NCI-H1092 (cell line): Measurements from ENCODE around the gene FOXG1.

ENCODE experiments used
- DNase-seq: peaks from one replicate; lab custom pipeline; 2025; lab: John Stamatoyannopoulos, UW

Gene FOXG1

DNA sequence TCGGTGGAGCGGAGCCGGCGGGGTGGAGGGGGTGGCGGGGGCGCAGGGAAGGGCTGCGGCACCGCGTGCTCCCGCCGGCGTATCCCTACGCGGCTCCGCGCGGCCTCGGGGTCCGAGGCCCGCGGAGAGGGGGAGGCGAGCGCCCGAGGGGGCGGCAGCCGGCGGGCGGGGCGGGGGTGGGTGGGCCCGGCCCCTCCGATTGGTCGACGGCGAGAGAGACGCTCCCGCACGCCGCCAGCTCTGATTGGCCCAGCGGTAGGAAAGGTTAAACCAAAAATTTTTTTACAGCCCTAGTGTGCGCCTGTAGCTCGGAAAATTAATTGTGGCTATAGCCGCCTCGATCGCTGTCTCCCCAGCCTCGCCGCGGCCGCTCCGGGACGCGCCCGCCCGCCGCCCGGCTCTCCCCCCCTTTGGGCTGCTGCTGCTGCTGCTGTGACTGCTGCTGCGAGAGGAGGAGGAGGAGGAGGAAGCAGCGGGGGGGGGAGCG lies at the start of gene FOXG1:
TSS of gene FOXG1 (plus strand) at position 319 of the 487 bp plus-strand sequence. CDS start 493 bp downstream, outside the sequence.
- DNase-seq, result peak; percentile 98

DNA sequence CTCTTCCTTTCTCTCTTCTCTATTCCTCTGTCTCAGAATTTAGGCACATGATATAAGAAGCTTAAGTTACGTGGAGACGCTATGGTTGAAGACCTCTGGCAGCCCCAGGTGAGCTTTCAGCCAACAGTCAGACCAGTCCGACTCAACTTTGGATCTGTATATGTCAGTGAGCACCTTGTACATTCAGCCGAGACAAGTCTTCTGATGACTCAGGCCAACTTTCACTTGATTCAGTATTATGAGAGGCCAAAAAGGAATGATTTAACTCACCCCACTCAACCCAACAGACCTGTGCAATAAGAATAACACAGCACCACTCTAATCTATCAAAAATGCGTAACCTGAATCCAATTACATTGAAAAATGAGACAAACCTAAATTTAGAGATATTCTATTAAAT lies 47.5 kb upstream of the FOXG1 start:
- DNase-seq, result no peak

DNA sequence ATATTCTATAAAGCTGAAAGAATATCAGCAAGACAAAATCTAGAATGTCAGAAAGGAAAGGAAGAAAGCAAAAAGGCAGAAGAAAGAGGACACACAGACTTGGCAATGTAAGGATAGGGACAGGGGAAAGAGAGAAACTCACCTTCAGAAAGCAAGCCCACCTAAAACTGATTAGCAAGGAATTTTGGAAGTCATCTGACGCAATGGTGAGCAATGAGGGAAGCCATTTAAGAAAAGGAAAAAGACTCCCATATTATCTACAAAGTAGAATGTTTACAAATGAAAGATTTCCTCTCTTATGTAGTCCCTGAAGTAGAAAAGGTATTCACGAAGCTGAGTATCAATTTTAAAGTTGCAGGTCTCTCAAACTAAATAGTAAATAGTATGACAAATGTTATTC lies 35.2 kb upstream of the FOXG1 start:
- DNase-seq, result no peak

DNA sequence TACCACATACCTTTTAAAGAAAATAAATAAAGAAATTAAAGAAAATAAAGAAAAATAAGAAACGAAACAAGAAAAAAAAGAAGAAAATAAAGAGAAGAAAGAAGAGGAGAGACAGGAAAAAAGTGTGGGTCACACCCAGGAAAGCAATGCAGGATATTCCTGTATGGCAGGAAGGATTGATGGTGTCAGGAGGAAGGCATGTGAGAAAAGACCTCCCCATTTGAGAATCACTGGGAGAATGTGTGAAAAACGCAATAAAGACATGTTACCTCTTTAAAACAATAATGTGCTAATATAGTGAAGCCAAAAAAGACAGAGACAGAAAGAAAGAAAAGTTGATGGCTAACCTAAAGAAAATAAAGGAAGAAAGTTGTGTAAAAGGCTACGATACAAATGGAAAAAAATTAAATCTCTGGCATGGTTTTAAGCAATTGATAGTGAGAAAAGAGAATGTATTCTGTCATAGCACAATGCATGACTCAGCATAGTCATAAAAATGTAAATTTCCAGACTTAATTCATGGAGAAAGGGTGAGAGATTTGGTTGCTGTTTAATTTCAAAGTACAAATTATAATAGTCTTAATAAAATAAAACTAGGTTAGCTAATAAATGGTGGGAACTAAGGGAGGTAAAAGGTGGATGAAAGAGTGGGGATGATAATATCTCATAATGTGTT lies 24.3 kb upstream of the FOXG1 start:
- DNase-seq, result no peak

GRCh38 chr14:28744126-28744525 lies 22.5 kb upstream of the FOXG1 start:
- DNase-seq, result no peak

GRCh38 chr14:28745176-28745575 lies 21.4 kb upstream of the FOXG1 start:
- DNase-seq, result no peak

DNA sequence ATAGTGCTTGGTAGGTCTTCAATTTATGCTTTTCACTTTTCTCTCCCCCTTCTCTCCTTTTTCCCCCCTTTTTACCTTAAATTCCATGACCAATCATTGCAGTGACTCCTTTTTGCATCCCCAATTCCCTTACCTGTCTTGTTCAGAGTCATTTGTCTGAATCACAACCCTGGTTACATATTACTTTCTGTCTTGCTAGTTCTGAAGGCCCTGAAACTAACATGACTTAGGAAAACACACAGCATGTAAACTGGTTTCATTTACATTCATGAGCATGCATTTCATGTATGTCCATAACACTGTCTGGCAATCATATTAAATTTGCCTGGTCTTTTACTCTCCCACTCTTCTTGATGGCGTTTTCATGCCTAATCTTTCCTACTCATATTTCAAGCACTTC lies 20.3 kb upstream of the FOXG1 start:
- no peak for DNase-seq

DNA sequence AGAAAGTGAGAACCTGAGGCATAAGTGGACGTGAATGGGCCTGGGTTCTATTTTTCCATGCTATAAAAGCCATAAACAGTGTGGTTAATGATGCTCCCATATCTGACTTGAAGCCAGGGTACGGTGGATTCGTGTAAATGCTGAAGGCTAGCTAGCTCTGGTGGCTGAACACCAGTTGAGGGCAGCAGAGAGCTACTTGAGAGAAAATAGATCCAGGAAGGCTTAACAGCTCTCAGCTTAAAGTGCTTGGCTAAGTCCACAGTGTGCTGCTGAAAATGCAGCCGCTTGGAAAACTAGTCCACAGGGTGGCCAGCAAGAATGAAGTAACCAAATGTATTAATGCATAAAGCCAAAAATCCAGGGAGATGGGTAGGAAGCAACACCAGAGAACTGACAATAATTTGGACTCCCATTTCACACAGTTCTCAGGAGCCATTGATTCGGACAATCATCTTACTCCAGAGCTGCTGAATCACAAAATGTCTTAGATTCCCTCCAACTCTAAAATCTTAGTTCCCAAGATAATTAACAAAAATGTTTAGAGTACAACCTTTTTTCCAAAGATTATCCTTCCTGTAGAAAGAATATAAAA lies 15.0 kb upstream of the FOXG1 start:
- DNase-seq, result peak; percentile 85

DNA sequence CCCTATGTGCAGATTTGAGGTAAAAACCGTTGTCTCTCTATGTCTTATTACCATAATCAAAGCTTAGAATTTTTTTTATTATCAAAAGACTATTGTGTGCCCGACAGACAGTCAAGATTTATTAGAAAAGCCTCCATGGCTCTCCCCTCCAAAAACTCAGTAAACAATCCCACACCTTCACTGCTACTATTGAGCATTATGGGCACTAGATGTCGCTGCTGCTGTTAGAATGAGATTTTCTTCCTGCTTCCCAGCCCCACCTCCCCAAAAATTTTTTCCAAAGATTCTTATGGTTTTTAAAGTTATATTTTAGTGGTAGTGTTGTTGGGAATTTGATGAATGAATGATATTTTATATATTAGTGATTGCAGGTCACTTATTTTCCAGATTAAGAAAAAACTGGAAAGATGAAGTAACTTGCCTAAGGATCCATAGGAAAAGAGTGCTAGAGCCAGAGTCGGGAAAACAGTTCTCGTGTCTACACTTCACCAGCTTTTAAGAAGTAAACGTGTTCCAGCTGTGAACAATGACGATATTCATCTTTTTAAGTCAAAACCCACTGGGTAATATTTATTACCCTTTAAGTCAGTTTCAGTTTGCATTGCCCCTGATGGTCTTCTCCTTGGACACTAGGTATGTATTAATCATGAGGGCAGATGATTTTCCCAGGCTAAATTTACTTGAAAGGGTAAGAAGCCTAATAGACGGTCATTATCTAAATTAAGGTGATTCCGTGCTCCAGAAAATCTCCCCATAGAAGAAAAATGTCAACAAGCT lies 12.2 kb upstream of the FOXG1 start:
- peak; percentile 61 for DNase-seq

GRCh38 chr14:28755198-28755815 lies 11.3 kb upstream of the FOXG1 start:
- DNase-seq, result no peak

- DNase-seq, result no peak
Observed at GRCh38 chr14:28755884-28756268, 10.7 kb upstream of the FOXG1 start.

GRCh38 chr14:28756269-28756883 lies 10.2 kb upstream of the FOXG1 start:
- no peak for DNase-seq

GRCh38 chr14:28756884-28757570 lies 9.6 kb upstream of the FOXG1 start:
- DNase-seq, result no peak

DNA sequence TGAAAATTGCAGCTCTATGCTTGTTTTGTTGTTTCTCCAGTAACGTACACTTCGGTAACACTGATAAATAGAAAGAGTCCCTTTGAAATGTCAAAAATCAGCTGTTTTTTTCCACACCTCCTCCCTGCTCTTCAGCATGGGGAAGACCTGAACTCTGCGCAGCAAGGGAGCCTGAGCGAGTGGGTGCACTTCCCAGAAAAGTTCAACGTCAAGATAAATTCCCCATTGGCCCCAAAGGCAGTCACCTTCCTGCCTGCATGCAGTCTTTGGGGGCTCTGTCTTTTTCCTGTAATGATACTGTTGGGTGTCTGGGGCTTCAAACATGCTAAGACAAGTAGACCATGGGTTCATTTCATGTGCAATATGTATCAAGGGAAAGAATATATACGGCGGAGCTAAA lies 8.8 kb upstream of the FOXG1 start:
- DNase-seq, result no peak

DNA sequence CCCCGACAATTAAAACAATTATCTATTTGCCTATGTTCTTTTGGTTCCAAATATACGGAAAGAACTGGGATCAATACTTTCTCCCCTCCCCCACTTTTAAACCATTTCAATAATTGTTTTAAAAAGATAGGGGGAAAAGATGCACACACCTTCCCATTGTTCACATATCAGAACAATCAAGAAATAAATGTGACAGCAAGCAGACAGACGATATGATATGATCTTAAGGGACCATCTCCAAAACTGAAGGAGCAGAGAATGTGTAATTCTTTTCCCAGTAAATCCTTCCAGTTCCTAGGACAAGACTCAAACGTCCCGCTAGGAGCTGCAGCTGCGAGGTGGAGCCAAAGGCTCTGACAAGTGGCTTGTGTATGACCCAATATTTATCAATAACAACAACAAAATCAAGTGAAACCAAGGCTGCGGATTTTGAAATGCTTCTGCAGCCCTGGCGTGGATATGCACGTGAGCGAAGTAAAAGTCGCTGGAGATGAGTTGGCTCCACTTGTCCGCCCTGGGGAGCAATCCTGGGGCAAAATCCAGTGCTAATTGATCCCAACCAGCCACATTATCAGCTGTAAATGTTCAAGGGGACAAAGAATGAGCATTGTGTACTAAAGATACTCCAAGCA lies 8.2 kb upstream of the FOXG1 start:
- DNase-seq, result no peak

- DNase-seq, result no peak
Observed at GRCh38 chr14:28758885-28759652, 7.5 kb upstream of the FOXG1 start.

GRCh38 chr14:28759653-28760313 lies 6.8 kb upstream of the FOXG1 start:
- DNase-seq, result no peak

- no peak for DNase-seq
Observed at GRCh38 chr14:28760431-28760996, 6.1 kb upstream of the FOXG1 start.
